ENCODE data around the gene TP53RK.

DNA sequence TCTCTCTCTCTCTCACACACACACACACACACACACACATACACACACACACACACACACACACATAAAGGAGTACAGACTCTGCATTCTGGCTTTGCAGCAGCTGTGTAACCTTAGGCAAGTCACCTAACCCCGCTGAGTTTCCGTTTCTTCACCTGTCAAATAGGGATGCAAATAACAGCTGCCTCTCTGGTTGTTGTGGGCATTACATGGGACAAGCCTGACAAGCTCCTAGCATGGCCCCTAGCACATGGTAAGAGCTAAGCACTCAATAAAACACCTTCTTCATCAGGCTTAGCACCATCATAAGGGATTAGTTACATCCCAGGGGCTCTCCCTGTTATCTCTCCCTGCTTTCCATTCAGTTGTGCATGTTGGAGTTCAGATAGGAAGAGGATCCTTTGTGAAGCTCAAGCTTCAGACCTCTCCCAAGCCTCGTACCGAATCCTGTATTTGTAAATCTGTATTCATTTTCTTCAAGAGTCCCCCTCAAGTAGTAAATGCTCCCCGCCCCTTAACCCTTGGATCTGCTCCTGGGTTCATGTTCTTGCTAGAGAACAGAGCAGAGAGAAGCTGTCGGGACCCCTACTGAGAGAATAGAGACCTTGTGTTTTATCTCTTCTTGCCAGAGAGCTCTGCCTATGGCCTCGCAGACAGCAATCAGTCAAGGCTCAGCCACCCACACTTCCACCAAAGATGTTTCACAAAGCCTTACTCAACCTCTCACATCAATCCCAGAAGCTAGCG, 40.2 kb downstream of the TP53RK start:
- TF ChIP-seq, protein P1, sequence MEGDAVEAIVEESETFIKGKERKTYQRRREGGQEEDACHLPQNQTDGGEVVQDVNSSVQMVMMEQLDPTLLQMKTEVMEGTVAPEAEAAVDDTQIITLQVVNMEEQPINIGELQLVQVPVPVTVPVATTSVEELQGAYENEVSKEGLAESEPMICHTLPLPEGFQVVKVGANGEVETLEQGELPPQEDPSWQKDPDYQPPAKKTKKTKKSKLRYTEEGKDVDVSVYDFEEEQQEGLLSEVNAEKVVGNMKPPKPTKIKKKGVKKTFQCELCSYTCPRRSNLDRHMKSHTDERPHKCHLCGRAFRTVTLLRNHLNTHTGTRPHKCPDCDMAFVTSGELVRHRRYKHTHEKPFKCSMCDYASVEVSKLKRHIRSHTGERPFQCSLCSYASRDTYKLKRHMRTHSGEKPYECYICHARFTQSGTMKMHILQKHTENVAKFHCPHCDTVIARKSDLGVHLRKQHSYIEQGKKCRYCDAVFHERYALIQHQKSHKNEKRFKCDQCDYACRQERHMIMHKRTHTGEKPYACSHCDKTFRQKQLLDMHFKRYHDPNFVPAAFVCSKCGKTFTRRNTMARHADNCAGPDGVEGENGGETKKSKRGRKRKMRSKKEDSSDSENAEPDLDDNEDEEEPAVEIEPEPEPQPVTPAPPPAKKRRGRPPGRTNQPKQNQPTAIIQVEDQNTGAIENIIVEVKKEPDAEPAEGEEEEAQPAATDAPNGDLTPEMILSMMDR (IDR thresholded peaks at IDR 0.05), result no peak
- TF ChIP-seq EZH2 (IDR thresholded peaks at IDR 0.05; ENCODE audit: borderline replicate concordance, insufficient read depth, low read depth, low read length, poor library complexity, severe bottlenecking), result no peak

All from B cell (primary cell).